ENCODE measurements around the gene C16orf86.

DNA sequence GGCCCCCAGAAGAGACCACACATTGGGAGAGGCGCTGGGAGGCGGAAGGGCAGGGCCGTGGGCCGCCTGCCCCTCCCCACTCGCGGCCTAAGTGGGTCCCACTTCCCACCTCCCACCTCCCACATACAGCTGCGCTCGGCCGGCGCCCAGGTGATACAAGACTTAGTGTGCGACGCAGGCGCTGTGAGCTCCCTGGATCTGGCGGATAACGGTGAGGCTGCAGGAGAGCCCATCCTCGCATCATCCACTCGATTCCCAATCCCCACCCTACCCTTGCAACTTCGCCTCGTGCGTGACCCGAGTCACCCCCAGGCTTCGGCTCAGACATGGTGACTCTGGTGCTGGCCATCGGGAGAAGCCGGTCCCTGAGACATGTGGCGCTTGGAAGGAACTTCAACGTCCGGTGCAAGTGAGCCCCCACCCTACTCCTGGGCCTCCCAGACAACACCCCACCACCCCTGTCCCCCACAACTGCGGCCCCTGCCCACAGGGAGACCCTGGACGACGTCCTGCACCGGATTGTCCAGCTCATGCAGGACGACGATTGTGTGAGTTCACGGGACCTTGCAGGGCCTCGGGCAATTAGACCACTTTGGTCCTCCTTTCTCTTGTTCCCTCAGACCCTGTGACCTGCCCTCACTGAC, 17.7 kb upstream of the C16orf86 start:
- TF ChIP-seq, protein P1, sequence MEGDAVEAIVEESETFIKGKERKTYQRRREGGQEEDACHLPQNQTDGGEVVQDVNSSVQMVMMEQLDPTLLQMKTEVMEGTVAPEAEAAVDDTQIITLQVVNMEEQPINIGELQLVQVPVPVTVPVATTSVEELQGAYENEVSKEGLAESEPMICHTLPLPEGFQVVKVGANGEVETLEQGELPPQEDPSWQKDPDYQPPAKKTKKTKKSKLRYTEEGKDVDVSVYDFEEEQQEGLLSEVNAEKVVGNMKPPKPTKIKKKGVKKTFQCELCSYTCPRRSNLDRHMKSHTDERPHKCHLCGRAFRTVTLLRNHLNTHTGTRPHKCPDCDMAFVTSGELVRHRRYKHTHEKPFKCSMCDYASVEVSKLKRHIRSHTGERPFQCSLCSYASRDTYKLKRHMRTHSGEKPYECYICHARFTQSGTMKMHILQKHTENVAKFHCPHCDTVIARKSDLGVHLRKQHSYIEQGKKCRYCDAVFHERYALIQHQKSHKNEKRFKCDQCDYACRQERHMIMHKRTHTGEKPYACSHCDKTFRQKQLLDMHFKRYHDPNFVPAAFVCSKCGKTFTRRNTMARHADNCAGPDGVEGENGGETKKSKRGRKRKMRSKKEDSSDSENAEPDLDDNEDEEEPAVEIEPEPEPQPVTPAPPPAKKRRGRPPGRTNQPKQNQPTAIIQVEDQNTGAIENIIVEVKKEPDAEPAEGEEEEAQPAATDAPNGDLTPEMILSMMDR (IDR thresholded peaks at IDR 0.05; ENCODE audit: insufficient read depth, low read length, poor library complexity, severe bottlenecking), result no peak
- TF ChIP-seq EZH2phosphoT487 (conservative IDR thresholded peaks at IDR 0.05; ENCODE audit: low read length), result no peak
